ENCODE data around the gene TLE4. TPM values are rescaled to one million over a fixed set of nuclear protein-coding genes. Genes with fewer than 3 reads are reported as not detected.

Gene TLE4
- total and polyA plus RNA-seq, 10 of the 15 experiments (the other 5 are each of a cell fraction or from before 2014, with no cell fraction given): 5.3 to 53.3 (median 23.3) TPM

DNA sequence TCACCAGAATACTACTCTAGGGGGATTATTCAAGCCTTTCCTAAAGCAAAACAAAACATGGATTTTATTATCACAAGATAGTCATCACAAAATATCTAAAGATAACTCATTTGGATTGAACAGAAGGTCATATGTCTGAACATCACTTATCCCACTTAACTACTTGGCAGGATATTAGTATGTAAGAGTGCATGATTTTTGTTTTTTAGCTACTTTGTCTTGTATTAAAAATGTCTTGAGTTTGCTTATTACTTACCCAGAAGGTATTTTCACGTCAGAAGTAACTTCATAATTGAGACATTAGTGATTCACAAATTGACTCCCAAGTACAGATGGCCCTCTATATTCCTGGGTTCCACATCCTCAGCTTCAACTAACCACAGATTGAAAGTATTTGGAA, 113.8 kb downstream of the TLE4 start:
- SMC1A ChIA-PET (ENCODE audit: uncharacterized antibody, unreplicated experiment): interaction anchor here (1.0 to 1.9 kb wide), 5 partner anchors 11 to 111 kb away, joined by 3 to 7 read pairs (median 3); no protein-coding TSS in a partner anchor
- peaks cover 0 to 4% of the 10 kb centered on the region in 2 experiments; a peak in 1 of 4 replicates for H3K36me3 ChIP-seq (ENCODE audit: control insufficient read depth in 2 of 2, insufficient read depth in 2 of 2, low read length in 1 of 2)
- H2AFZ ChIP-seq (ENCODE audit: control insufficient read depth, low read depth, low read length): no peak overlapping the region
- H3K4me1 ChIP-seq (ENCODE audit: control insufficient read depth, insufficient read depth, low read length): no peaks in the 10 kb centered on the region; the same call in 1 of the 2 replicates
- CTCF ChIA-PET: no interaction called here
- 100% methylated on average over 1 of the region's 1 CpG for WGBS (ENCODE audit: insufficient coverage, insufficient replicate concordance, low lambda C conversion rate, missing lambda C conversion rate)
- no peaks in the 10 kb centered on the region for H4K20me1 ChIP-seq (ENCODE audit: control insufficient read depth, insufficient read depth)
- H3K4me3 ChIP-seq: no peak overlapping the region
- H3K9me3 ChIP-seq (replicated peaks; ENCODE audit: control insufficient read depth, insufficient read depth, low read length): no peaks in the 10 kb centered on the region
- BruUV-seq (replicated peaks): no TSS peak
- POLR2A ChIA-PET: no interaction called here
- H3K9ac ChIP-seq (ENCODE audit: control insufficient read depth, insufficient read depth, low read length): no peak overlapping the region
- FAIRE-seq (no peak), ATAC-seq (no peak), DNase-seq (ENCODE audit: low read depth, low spot score) (no peak)
- intact Hi-C loops (cut with micrococcal nuclease; ENCODE audit: unreplicated experiment): no loop called here
- no peak overlapping the region for H3K27ac ChIP-seq (ENCODE audit: control insufficient read depth, insufficient read depth)
- H3K27me3 ChIP-seq (replicated peaks in 1 of 2; ENCODE audit: control insufficient read depth in 2 of 2, insufficient read depth in 2 of 2, low read length in 1 of 2): no peaks in the 10 kb centered on the region
- no peak for TF ChIP-seq ETV6 (conservative IDR thresholded peaks at IDR 0.05 in 1 of 2, IDR thresholded peaks at IDR 0.05 in 1 of 2; ENCODE audit: borderline replicate concordance in 1 of 2, low read depth in 1 of 2)
- no peak for TF ChIP-seq ASH2L (IDR thresholded peaks at IDR 0.05; ENCODE audit: borderline replicate concordance, low read depth)
- no peak for TF ChIP-seq SUZ12 (IDR thresholded peaks at IDR 0.05; ENCODE audit: unreplicated experiment)
- no peak for TF ChIP-seq RFX5 (IDR thresholded peaks at IDR 0.05; ENCODE audit: low read depth, low read length)
- no peak for TF ChIP-seq ZZZ3 (IDR thresholded peaks at IDR 0.05; ENCODE audit: control insufficient read depth, insufficient read length, low read depth)
- TF ChIP-seq RB1 (IDR thresholded peaks at IDR 0.05; ENCODE audit: borderline replicate concordance): no peak
- TF ChIP-seq KDM1A (IDR thresholded peaks at IDR 0.05; ENCODE audit: borderline replicate concordance): no peak
- TF ChIP-seq HDAC2 (IDR thresholded peaks at IDR 0.05): no peak
- TF ChIP-seq NFYA (IDR thresholded peaks at IDR 0.05; ENCODE audit: borderline replicate concordance, low read depth, low read length): no peak
- TF ChIP-seq PML (IDR thresholded peaks at IDR 0.05; ENCODE audit: low read length): no peak
- TF ChIP-seq, protein P1, sequence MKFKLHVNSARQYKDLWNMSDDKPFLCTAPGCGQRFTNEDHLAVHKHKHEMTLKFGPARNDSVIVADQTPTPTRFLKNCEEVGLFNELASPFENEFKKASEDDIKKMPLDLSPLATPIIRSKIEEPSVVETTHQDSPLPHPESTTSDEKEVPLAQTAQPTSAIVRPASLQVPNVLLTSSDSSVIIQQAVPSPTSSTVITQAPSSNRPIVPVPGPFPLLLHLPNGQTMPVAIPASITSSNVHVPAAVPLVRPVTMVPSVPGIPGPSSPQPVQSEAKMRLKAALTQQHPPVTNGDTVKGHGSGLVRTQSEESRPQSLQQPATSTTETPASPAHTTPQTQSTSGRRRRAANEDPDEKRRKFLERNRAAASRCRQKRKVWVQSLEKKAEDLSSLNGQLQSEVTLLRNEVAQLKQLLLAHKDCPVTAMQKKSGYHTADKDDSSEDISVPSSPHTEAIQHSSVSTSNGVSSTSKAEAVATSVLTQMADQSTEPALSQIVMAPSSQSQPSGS (IDR thresholded peaks at IDR 0.05; ENCODE audit: low read length): no peak
- in situ Hi-C loops (cut with MboI): no loop called here
- no peaks in the 10 kb centered on the region for H3K79me2 ChIP-seq (ENCODE audit: control insufficient read depth, insufficient read depth, low read length)
- RAD21 ChIA-PET (ENCODE audit: unreplicated experiment): interaction anchor here (1.8 kb wide), 1 partner anchor 9 kb away, joined by 5 read pairs; no protein-coding TSS in a partner anchor
- H3K4me2 ChIP-seq (ENCODE audit: control insufficient read depth, insufficient read depth): no peak overlapping the region
